GM12878 (cell line): ENCODE data around the gene IL16. TPM values are rescaled to one million over a fixed set of nuclear protein-coding genes. Genes with fewer than 3 reads are reported as not detected.

ENCODE experiments used
- ATAC-seq: fragments of 200-7000 bp; cut with Tn5 transposase; 3 replicates; pipeline ENCODE4 v1.9.1; 2020; ENCODE audit warnings: mild to moderate bottlenecking, moderate library complexity
- BruUV-seq: library from RNA; stranded (reverse); fragments of 400-500 nt; replicated peaks from 2 replicates; lab custom pipeline; 2021; lab: Mats Ljungman, UMichigan
- CTCF ChIA-PET: fragments of 300-600 bp; sonication (Branson Sonifier 250); formaldehyde crosslinking; extraction: SDS; loops from one replicate; lab custom pipeline; 2021; ENCODE audit warnings: inconsistent platforms; lab: Yijun Ruan, JAX
- POLR2A ChIA-PET: fragments of 350-600 bp; formaldehyde crosslinking; extraction: SDS; loops from one replicate; lab custom pipeline; 2021; ENCODE audit warnings: inconsistent platforms; lab: Charles Lee
- RAD21 ChIA-PET: fragments of 300-600 bp; sonication (Branson Sonifier 250); formaldehyde crosslinking; loops from one replicate; lab custom pipeline; 2023; ENCODE audit warnings: antibody characterized with exemption; ENCODE audit not compliant: unreplicated experiment; lab: Charles Lee
- SMC1A ChIA-PET: fragments of 300-600 bp; sonication (Branson Sonifier 250); formaldehyde crosslinking; loops from one replicate; lab custom pipeline; 2023; ENCODE audit not compliant: unreplicated experiment, uncharacterized antibody; lab: Charles Lee
- DNase-seq: peaks from one replicate; pipeline ENCODE4 v3.0.0-alpha.2; 2011; ENCODE audit warnings: low read depth, low spot score
- FAIRE-seq: peaks from 3 replicates; lab custom pipeline; 2011; peaks lifted over from hg19 to GRCh38; lab: Jason Lieb, UNC
- H2AFZ ChIP-seq: 2 replicates; pipeline ENCODE4 v1.6.0; 2011; ENCODE audit warnings: low read depth, low read length, control low read depth; ENCODE audit not compliant: control insufficient read depth
- H3K27ac ChIP-seq: 2 replicates; pipeline ENCODE4 v1.5.1; 2011; ENCODE audit warnings: control low read depth; ENCODE audit not compliant: control insufficient read depth, insufficient read depth
- H3K27me3 ChIP-seq, 2 experiments: replicated peaks in 1 of 2; 2 replicates each; pipeline versions ENCODE4 v1.6.0 to v1.6.1; 2011; ENCODE audit warnings: low read length in 1 of 2; ENCODE audit not compliant: control insufficient read depth in 2 of 2, insufficient read depth in 2 of 2
- H3K36me3 ChIP-seq, 2 experiments: 2 replicates each; pipeline ENCODE4 v1.5.1; 2011; ENCODE audit warnings: low read length in 1 of 2; ENCODE audit not compliant: control insufficient read depth in 2 of 2, insufficient read depth in 2 of 2
- H3K4me1 ChIP-seq: 2 replicates; pipeline ENCODE4 v1.6.1; 2011; ENCODE audit warnings: mild to moderate bottlenecking, low read length, moderate library complexity, mixed read lengths; ENCODE audit not compliant: control insufficient read depth, insufficient read depth
- H3K4me2 ChIP-seq: 2 replicates; pipeline ENCODE4 v1.6.0; 2011; ENCODE audit warnings: control low read depth; ENCODE audit not compliant: control insufficient read depth, insufficient read depth
- H3K4me3 ChIP-seq: fragments of 200-600 bp; sonication (generic); 2 replicates; pipeline ENCODE4 v1.5.1; 2016
- H3K79me2 ChIP-seq: 2 replicates; pipeline ENCODE4 v1.6.0; 2011; ENCODE audit warnings: low read length; ENCODE audit not compliant: control insufficient read depth, insufficient read depth
- H3K9ac ChIP-seq: 2 replicates; pipeline ENCODE4 v1.8.0; 2011; ENCODE audit warnings: low read length, control low read depth, mixed read lengths; ENCODE audit not compliant: control insufficient read depth, insufficient read depth
- H3K9me3 ChIP-seq: replicated peaks from 3 replicates; pipeline ENCODE4 v1.5.1; 2011; ENCODE audit warnings: mild to moderate bottlenecking, low read length; ENCODE audit not compliant: control insufficient read depth, insufficient read depth
- H4K20me1 ChIP-seq: 2 replicates; pipeline ENCODE4 v1.6.0; 2011; ENCODE audit not compliant: control insufficient read depth, insufficient read depth
- ATF7 ChIP-seq: fragments of 450-650 bp; IDR thresholded peaks from 2 replicates; pipeline ENCODE4 v1.6.1; 2016; ENCODE audit warnings: low read depth, mild to moderate bottlenecking
- CBX5 ChIP-seq: sonication (generic); IDR thresholded peaks from 2 replicates; pipeline ENCODE4 v1.6.1; 2016; ENCODE audit warnings: low read depth, moderate library complexity, mild to moderate bottlenecking, inconsistent platforms
- HDGF ChIP-seq: fragments of 450-650 bp; IDR thresholded peaks from 2 replicates; pipeline ENCODE4 v1.6.1; 2016; ENCODE audit warnings: antibody characterized with exemption
- NFYA ChIP-seq: IDR thresholded peaks from 2 replicates; pipeline ENCODE4 v1.6.1; 2011; ENCODE audit warnings: low read depth, mild to moderate bottlenecking, low read length, improper control_type of control experiment, borderline replicate concordance
- SREBF1 ChIP-seq: IDR thresholded peaks from 2 replicates; pipeline ENCODE4 v1.6.1; 2012; ENCODE audit warnings: mild to moderate bottlenecking, low read length
- STAT3 ChIP-seq: IDR thresholded peaks from 2 replicates; pipeline ENCODE4 v1.6.1; 2011; ENCODE audit warnings: low read depth, low read length, improper control_type of control experiment
- YY1 ChIP-seq: IDR thresholded peaks from 2 replicates; pipeline ENCODE4 v1.6.1; 2011; ENCODE audit warnings: low read depth, mild to moderate bottlenecking, low read length
- ZNF207 ChIP-seq: fragments of 450-650 bp; IDR thresholded peaks from 2 replicates; pipeline ENCODE4 v1.6.1; 2014; ENCODE audit warnings: antibody characterized with exemption, mild to moderate bottlenecking, borderline replicate concordance
- whole genome bisulfite sequencing: methylation state at CpG from one replicate; pipeline ENCODE4 v1.1.6; 2016; ENCODE audit warnings: low lambda C conversion rate; ENCODE audit not compliant: insufficient replicate concordance, insufficient coverage; ENCODE audit errors: missing lambda C conversion rate; 5-methylcytosine and 5-hydroxymethylcytosine counted together
- in situ Hi-C: fragments of 300-500 bp; cut with MboI; formaldehyde crosslinking; loops from 9 replicates; pipeline ENCODE4 v1.14.3; 2018; ENCODE audit warnings: mixed read lengths
- intact Hi-C: fragments of 100-400 bp; cut with micrococcal nuclease; formaldehyde crosslinking; loops from one replicate; pipeline ENCODE4 v1.14.2; 2022; ENCODE audit not compliant: unreplicated experiment
- polyA plus RNA-seq, 11 experiments: library from polyadenylated mRNA; depleted of rRNA in 4 of 11; unstranded in 6 of 11; stranded (reverse) in 5 of 11; fragments of >200 nt; fragmentation: Nextera tagmentation in 4 of 11; fragmentation: Illumina TruSeq in 1 of 11; extraction: Ambion mirVana in 4 of 11; extraction: Trizol in 1 of 11; gene quantifications; 1 replicate in 1 of 11; 2 replicates in 10 of 11; pipeline versions ENCODE4 v1.2.1 to v1.2.3, GENCODE V29; 2011 to 2016; ENCODE audit warnings: inconsistent platforms in 2 of 11, missing spikeins in 2 of 11, low read depth in 1 of 11
- total RNA-seq, 4 experiments: library from RNA; depleted of rRNA in 3 of 4; stranded (reverse); fragments of >200 nt in 3 of 4; fragmentation: Illumina TruSeq in 1 of 4; extraction: Trizol in 1 of 4; gene quantifications; 2 replicates each; pipeline versions ENCODE4 v1.2.1 to v1.2.3, GENCODE V29; 2013 to 2021
- TF ChIP-seq, protein P1 (sequence below): fragments of 450-650 bp; IDR thresholded peaks from 2 replicates; pipeline ENCODE4 v1.6.1; 2017; ENCODE audit warnings: mild to moderate bottlenecking, moderate library complexity

IL16 gene
- total and polyA plus RNA-seq, 10 of the 15 experiments (the other 5 are each of a cell fraction or from before 2014, with no cell fraction given): 21.7 to 206 (median 44.5) TPM

DNA sequence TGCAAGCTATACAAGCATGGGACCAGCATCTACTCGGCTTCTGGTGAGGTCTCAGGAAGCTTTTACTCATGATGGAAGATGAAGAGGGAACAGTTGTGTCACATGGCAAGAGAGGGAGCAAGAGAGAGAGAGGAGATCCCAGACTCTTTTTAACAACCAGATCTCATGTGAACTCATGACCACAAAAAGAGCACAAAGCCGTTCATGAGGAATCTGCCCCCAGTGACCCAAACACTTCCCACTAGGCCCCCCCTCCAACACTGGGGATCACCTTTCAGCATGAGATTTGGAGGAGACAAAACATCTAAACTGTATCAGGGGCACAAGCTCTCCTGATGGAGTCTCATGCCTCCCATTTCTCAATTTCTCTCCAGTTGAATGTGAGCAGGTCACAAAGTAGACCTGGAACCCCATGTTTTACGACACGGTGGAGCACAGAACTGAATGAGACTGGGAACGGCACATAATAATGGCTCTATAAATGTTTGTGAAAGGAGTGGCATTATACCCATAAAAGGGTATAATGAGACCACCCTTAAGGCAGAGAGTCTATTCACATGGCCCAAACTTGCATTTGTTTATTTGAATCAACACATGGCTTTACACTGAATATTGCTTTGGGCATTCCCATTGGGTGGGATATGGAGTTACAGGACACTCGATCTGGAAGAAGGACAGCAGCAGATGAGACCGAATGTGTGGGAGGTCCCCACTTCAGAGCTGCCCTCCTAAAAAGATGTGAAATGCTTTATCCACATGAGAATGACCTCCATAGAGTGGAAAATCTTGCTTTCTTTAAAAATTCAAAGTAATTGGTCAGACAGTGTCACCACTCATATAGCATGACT, 38.8 kb downstream of the IL16 start:
- BruUV-seq: no TSS peak
- H4K20me1 ChIP-seq: no peaks in the 10 kb centered on the region
- no peak for ATAC-seq
- H3K9me3 ChIP-seq: no peaks in the 10 kb centered on the region
- WGBS: 43% methylated on average over 7 of the region's 7 CpGs
- H3K79me2 ChIP-seq: no peaks in the 10 kb centered on the region
- no peak for DNase-seq
- no peaks in the 10 kb centered on the region for H3K36me3 ChIP-seq
- H3K9ac ChIP-seq: no peak overlapping the region
- no peak overlapping the region for H3K27ac ChIP-seq
- RAD21 ChIA-PET: interaction anchor here (1.2 kb wide), 1 partner anchor 30 kb away, joined by 3 read pairs; no protein-coding TSS in a partner anchor
- POLR2A ChIA-PET: no interaction called here
- H3K4me2 ChIP-seq: no peak overlapping the region
- H3K4me1 ChIP-seq: no peaks in the 10 kb centered on the region
- H3K4me3 ChIP-seq: no peak overlapping the region
- no peak for FAIRE-seq
- CTCF ChIA-PET: interaction anchor here (1.1 kb wide), 1 partner anchor 31 kb away, joined by 4 read pairs; no protein-coding TSS in a partner anchor
- intact Hi-C loops: no loop called here
- no peak overlapping the region for H2AFZ ChIP-seq
- TF ChIP-seq, protein P1, sequence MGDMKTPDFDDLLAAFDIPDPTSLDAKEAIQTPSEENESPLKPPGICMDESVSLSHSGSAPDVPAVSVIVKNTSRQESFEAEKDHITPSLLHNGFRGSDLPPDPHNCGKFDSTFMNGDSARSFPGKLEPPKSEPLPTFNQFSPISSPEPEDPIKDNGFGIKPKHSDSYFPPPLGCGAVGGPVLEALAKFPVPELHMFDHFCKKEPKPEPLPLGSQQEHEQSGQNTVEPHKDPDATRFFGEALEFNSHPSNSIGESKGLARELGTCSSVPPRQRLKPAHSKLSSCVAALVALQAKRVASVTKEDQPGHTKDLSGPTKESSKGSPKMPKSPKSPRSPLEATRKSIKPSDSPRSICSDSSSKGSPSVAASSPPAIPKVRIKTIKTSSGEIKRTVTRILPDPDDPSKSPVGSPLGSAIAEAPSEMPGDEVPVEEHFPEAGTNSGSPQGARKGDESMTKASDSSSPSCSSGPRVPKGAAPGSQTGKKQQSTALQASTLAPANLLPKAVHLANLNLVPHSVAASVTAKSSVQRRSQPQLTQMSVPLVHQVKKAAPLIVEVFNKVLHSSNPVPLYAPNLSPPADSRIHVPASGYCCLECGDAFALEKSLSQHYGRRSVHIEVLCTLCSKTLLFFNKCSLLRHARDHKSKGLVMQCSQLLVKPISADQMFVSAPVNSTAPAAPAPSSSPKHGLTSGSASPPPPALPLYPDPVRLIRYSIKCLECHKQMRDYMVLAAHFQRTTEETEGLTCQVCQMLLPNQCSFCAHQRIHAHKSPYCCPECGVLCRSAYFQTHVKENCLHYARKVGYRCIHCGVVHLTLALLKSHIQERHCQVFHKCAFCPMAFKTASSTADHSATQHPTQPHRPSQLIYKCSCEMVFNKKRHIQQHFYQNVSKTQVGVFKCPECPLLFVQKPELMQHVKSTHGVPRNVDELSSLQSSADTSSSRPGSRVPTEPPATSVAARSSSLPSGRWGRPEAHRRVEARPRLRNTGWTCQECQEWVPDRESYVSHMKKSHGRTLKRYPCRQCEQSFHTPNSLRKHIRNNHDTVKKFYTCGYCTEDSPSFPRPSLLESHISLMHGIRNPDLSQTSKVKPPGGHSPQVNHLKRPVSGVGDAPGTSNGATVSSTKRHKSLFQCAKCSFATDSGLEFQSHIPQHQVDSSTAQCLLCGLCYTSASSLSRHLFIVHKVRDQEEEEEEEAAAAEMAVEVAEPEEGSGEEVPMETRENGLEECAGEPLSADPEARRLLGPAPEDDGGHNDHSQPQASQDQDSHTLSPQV: no peak
- TF ChIP-seq ZNF207 (no peak), STAT3 (no peak), NFYA (no peak), ATF7 (no peak), SREBF1 (no peak), YY1 (no peak), HDGF (no peak), CBX5 (no peak)
- in situ Hi-C loops: no loop called here
- H3K27me3 ChIP-seq: no peaks in the 10 kb centered on the region
- SMC1A ChIA-PET: interaction anchor here (0.6 to 0.7 kb wide), 2 partner anchors 14 to 31 kb away, joined by 3 read pairs; no protein-coding TSS in a partner anchor
